HTR-8/SVneo (cell line): ENCODE data around the gene HOXB7.

Source experiments
- DNase-seq: peaks from one replicate; pipeline ENCODE4 v3.0.0; 2011; ENCODE audit warnings: low spot score, mixed read lengths; ENCODE audit not compliant: insufficient read length
- FAIRE-seq: peaks from 2 replicates; lab custom pipeline; 2011; peaks lifted over from hg19 to GRCh38; lab: Jason Lieb, UNC

The HOXB7 gene

DNA sequence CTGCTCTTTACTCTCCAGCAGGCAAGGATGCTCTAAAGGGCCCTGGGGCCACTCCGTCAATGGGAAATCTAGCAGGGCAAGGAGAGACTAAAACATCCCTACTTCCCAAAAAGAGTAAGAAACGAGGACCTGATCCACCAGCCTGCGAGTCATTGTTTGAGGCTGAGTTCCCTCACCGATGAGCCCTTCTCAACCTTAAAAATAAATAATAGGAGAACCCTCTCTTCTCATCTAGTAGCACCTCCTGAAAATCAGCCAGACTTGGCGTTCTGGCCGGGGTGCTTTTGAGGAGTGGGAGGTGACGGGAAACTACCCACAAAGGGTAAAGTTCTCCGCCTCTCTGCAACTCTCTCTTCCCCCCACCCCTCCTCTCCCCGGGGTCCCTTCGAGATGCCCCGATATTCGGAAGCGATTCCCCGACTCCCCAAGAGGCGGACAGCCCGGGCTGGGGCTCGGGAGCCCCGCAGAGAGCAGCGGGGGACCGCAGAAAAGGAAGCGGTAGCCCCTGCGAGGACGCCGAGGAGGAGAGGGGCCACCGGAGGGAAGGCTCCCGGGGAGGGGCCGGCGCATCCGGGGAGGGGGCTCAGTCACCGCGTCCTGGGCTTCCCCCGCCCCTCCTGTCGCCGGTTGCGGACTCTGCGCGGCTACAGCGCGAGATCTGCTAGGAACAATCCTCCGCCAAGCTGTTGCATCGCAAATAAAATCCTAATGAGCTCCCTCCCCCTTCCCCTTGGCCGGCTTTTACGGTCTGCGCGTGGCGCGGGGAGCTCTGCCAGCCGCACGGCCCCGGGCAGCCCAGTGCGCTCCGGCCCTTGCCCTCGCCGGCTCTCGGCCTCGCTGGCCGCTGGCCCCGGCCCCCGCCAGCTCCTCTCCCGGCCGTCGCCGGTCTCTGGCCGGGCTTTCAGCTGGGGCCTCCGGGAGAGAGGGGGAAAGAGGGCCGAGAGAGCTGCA, 14.0 kb upstream of the HOXB7 start:
- peak; percentile 53 for DNase-seq

DNA sequence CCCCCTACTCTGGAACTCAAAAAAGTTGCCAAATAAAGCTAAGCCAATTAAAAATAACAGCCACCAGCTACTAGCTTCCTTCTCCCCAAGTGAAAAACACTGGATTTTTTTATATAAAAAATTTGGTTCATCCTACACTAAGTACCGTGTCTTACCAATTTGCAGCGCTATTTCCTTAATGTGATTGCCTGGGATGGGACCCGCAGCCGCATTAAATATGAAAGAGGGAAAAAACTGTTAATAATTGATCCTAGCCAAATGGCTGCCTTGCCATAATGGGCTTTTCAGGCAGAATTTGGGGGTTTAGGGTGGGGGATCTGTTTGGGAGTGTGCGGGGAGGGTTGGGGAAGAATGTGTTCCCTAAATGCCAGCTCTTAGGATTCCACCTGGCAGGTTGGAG, 13.3 kb upstream of the HOXB7 start:
- DNase-seq (no peak), FAIRE-seq (no peak)

More for the DNA sequence above, 14.0 kb upstream of the HOXB7 start:
- FAIRE-seq: peak; percentile 93

DNA sequence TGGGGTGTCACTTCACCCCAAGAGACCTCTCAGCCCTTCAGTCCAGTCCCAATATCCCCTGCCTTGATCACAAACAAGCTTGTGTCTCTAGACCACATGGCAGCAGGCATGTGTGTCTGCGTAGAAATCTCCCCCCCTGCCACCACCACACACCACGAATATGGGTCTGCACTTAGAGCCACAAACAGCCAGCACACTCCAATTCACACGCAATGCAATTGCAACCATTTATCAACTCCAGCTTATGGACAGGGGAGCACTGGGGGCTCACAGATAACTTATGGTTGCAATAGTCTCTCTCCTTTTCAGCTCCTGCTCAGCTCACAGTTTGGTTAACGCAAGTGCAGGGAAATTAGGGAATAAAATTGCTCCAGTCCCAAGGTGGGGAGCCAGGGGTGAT, 12.8 kb upstream of the HOXB7 start:
- FAIRE-seq: peak; percentile 80
- no peak for DNase-seq

DNA sequence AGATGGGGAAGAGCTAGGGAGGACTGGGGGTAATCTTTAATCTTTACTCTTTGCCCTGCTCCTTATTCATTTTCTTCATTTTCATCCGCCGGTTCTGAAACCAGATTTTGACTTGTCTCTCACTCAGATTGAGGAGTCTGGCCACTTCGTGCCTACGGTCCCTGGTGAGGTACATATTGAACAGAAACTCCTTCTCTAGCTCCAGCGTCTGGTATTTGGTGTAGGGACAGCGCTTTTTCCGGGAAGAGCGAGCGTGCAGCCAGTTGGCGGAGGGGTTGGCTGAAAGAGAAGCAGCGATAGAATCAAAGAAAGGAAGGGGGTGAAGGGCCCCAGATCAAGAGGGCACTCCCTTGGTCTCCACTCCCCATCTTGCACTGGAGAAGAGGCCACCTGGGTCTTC, 12.0 kb upstream of the HOXB7 start:
- DNase-seq (no peak), FAIRE-seq (no peak)

DNA sequence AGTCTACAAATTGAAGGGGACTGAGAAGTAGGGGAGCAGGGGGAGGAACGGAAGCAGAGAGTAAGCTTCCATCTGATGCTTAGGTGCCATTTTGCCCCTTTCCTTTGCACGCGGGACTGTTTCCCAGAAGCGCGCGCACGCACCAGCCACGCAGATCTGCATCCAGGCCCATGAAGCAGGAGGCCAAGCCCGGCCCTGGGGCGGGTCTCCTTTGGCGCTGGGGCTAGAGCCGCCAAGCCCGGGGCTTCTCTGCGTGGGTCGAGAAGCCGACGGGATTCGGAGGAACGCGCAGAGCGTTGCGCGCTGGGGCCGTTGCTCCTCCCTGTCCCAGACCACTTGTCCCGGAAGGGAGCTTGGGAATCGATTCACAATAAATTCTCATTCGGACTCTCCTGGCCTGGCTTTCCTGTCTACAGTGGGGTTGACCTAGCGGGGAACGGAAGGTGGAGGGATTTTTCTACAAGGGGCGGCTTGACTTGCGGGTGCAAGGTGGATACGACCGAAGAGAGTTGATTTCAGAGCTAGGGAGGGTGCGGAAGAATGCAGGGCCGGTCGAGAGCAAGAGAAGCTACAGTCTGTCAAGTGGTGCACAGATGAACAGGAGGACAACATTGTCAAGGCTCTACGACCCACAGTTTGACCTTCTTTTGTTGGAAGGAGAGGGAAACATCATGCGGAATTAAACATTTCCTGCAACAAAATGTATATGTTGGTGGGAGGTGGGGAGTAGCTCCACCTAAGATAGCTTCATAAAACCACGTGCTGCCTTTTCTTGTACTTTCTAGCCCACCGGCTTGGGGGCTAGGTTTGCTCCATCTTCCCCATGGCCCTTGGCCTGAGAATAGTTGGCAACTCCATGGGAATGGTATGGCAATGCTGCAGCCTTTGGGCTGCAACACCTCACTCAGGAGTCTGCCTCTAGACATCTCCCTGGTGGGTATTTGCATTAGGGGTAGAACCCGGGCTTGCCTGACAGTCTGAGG, 10.9 kb upstream of the HOXB7 start:
- DNase-seq (no peak), FAIRE-seq (peak; percentile 55)

DNA sequence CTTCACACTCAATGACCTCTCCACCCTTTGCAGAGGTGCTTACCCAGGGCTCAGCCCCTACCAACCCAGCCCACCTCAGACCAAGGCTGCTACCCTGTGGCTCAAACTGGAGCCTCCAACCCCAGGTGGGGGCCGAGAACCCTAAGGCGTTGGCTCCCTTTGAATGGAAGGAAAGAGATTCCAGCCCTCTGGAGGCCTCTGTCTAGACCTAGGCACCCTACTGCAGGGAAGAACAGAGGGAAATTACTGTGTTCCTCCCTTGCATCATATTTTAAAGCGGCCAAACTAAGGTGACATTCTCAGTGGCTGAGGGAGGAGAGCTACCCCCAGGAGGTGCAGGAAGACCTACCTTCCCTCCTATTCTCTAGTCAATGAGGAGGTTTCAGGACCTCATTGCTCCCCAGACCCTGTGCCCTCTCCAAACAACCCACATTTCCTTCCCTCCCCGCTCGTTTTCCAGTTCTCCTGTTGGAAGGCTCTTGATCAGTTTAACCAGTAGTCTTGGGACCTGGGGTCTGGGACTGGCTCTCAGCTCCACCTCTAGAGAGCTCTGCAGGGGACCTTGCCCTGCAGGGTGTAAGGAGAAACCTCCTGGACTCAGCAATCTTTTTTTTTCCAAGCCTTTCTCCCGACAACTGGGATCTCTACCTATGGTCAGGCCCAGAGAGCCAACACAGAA, 9.8 kb upstream of the HOXB7 start:
- DNase-seq (no peak), FAIRE-seq (no peak)

DNA sequence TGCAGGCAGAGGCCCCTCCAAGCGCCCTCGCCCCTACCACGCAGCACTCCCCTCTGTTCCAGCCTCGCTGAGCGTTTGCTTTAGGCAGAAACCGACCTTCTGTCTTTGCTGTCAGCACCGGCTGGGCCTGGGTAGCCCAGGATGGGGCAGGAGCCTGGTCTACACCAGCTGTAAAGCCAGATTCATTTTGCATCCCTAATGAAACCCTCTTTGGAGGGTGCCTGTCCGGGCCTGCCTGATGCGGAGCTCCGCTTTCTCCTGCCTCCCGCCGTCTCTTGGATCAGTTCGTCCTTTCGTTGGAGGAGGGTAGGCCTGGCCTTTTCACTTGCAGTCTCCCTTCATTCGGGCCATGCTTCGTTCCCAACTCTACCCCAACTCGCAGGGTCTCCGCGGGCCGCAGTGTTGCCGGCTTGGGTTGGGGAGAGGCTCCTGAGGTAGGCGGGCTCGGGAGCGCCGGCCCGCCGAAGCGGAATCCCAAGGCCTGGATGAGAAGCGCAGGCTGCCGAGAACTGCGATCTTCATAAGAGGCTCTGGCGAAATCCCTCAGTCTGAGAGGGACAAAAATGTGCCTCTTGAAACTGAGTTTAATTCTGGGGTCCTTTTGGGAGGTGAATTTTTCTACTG, 9.1 kb upstream of the HOXB7 start:
- FAIRE-seq: no peak
- DNase-seq: no peak

DNA sequence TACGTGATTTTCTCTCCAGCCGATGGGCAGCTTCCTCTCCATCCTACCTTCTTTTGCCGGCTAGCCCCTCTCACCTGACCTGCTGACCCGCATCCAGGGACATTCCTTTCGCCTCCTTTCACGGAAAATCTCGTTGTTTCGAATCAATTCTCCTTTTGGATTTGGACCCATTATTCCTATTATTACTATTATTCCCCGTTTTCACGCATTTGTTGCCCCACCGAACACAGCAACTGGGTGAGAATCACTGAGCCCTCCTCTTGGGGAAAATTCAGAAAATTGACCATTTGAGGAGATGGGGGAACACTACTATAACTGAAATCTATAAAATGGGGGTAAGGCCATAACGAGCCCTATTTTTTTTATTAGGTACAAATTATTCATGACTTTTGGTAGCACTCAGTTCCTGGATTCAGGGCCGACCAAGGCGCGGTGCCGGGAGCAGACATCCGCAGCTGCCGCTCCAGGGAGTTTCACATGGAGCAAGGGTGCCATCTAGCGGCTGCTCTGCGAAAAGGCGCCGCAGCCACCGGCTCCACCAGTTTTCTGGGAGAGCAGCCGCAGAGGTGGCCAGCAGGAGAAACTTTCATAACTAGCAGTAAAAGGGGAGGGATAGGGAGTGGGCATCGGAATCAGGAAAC, 7.6 kb upstream of the HOXB7 start:
- peak; percentile 96 for DNase-seq
- FAIRE-seq: peak; percentile 86

DNA sequence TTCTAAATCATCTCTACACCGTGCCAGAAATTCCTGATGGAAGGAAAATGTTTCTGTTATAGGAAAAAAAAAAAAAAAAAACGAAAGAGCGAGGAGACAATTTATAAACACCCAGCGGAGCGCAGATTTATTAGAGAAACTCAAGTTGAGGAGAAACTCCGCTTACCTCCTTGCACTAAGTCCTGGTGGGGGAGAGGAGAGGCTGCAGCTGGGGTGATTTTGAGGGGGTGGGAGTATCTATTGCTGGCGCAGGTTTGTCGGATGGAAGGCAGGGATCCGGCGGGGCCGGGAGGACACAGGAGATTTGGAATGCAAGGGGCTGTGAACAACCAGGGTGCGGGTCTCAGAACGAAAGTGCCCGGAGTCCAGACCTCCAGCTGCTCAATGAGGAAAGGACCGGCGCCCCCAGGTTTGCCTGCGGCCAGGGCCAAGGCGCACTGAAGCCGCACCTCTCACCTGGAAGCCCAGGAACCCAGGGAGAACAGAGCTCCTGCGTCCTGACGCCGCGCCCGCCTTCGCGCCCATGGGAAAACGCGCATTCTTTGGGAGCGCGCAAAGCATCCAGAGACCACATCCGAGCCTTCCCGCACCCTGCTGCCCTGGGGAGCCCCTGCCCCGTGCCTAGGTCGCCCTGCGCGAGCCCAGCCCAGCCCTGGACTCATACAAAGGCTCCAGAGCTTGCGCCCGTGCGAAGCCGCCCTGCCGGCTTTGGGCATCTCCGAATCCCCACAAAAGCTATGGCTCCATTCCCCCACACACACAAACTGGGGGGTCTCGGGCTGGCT, 6.8 kb upstream of the HOXB7 start:
- no peak for DNase-seq
- FAIRE-seq: no peak

DNA sequence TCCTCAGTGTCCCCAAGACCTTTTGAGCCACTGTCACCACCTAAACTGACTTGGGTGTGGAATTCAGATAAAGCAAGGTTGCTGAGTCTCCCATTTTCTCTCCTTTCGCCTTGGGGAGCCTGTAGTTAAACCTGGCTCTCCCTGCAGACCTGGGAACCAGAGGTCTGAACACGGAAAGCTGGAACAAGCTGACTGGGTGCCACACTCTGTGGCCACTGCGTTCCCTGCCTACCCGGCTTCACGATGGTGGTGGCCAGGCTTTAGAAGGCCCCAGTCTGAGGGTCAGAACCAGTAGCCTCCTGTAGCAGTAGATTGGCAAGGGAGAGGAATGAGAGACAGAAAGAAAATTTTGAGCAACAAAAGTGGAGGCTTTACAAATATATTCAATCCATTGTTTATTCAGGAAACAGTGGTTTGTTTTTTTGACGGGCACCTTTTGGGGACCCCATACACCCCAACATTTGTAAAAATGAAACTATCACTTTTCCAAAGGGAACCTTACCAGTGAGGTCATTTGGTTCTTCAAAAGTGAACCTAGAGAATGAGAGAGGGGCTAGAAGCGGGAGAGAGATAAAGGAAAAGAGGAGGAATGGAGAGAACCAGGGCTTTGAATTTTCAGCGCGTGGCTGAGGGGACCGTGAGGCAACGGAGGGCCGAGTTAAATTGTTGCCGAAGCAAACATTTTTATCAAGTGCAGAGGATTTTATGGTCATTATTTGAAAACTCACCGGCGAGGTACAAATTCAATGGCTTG, 6.1 kb upstream of the HOXB7 start:
- DNase-seq: no peak

DNA sequence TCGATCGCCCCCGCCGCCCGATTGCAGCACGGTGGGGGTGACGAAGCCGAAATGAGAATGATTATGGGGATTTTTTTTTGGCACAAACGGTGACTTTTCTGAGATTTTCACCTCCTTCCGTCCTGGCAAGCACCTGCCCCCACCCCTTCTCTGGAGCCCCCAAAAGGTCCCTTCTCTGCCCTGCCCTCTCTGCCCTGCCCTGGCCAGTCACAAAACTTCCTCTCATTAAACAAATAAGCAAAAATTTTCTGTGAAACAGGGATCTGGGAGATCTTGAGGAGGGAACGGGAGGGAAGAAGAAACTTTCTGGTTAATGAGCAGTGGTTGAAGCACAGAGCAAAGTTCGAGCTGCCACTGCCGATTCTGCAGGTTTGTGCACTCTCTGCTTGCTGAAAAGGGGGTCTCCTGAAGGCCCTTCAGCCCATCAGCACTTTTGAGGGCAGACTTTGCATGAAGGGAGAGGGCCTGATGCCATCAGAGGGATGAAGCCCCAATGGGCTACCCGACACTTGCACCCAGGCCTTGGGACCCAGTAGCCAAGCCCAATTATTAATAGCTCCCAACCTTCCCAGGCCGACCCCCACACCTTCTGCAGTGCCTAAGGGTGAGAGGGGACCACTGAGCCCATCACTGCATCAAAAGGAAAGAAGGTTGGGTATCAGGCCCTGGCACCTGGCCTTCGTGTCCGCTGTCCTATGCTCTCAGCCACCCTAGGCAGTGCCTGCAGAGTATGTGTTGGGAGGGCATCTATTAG, 5.3 kb upstream of the HOXB7 start:
- DNase-seq: no peak
- no peak for FAIRE-seq

More for the DNA sequence above, 6.1 kb upstream of the HOXB7 start:
- FAIRE-seq: peak; percentile 71

DNA sequence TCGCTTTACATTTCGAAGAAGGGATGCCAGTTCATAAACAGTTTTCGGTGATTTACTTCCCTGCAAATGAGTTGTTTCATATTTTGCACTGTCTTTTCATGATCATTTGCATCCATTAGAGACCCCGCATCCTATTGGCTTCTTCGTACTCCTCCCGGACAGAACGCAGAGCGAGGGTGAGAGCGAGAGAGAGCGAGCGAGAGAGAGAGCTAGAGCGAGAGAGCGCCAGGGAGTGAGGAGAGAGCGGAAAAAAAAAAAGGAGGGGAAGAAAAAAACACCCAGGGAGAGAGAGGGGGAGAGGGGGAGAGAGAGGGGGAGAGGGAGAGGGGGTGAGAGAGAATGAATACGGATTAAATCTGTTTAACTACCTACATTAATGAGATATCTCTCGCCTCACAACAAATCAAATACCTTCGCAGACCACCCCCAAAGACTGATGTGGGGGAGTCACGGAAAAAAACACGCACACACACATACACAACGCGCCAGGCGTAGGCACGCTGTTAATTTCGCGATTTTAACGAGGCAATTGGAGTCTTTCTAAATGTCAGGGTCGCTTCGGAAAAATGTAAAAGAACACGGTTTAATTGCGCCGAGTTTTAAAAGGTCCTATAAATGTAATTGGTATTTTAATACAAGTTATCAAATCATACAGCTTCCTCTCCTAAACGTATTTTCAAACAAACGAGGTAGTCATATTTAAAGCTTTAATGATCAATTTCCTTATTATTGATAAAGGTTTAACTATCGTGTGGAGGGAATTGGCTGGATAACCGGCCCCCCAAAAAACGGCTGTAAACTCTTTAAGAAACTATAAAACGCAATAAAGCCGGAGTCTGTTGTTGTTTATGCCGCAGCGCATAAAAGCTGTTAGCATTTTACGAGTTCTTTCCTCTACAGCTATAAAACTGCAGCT, 4.5 kb upstream of the HOXB7 start, which contains the start of gene HOXB8:
HOXB8 (minus strand) TSS at position 246 of the 916 bp plus-strand sequence. CDS start 588 bp downstream, outside the sequence.
- FAIRE-seq (no peak), DNase-seq (no peak)

DNA sequence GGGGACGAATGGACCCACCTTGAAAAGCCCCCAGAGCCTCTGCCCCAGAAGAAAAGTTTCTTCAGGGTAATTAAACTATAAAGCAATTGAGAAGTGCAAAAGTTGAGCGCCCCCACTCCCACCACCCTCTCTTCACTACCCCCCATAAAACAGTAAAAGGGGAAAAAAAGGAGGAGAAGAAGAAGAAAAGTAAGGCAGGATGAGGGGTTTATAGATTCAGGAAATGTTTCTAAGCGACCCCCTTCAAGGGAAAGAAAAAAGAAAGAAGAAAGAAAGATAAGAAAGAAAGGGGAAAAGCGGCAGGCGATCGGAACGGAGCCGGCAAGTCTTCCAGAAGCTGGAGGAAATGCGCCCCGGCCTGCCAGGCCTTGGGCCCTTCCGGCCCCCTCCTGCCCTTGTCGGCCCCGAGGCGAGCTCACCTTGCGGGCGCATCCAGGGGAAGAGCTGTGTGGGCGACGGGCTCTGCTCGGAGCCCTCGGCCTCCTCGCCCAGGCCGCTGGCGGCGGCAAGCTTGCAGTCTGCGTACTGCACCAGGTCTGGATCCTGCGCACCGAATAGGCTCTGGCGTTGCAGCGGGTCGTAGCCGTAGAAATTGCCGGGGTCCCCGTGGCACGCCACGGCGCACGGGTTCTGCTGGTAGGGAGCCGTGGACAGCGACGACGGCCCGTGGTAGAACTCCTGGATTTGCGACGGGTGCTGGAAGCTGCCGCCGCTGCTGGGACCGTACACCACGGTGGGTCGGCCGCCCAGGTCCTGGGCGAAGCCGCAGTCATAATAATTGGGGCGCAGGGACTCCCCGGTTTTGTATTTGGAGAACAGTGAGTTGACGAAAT, 3.3 kb upstream of the HOXB7 start:
- DNase-seq (no peak), FAIRE-seq (no peak)

DNA sequence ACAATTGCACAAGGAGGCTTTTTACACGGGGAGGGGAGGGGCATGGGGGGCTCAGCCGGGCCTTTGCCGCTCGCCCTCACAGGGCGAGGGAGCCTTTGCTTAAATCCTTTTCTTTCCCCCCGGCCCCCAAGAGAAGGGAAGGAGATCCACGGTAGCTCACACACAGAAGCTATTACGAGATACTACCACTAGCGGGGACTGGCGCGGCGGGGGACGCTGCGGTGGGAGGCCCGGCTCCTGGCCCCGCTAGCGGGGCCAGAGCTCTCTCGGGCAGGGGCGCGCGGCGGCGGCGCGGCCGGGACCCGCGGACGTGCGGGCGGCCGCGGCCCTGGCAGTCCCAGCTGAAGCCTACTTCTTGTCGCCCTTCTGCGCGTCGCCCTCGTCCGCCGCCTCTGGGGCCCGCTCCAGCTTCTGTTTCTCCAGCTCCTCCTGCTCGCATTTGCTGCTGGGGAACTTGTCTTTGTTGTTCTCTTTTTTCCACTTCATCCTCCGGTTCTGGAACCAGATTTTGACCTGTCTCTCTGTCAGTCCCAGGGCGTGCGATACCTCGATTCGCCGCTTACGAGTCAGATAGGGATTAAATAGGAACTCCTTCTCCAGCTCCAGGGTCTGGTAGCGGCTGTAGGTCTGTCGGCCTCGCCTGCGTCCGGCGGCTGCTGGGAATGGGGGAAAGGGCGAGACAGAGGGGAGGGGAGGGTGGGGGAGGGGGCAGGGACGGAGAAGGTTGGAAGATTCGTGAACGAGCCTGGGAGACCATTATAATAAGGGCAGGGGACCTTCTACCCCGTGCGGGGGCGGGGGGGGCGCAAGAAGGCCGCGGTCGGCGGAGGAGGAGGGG, 2.3 kb upstream of the HOXB7 start:
- DNase-seq (peak; percentile 79), FAIRE-seq (peak; percentile 86)
